Loucy (cell line): ENCODE data around the gene NRF1.

Source experiments
- H2AFZ ChIP-seq: fragments of 200-600 bp; sonication (generic); 2 replicates; pipeline ENCODE4 v1.6.0; 2016; ENCODE audit warnings: antibody characterized with exemption, mild to moderate bottlenecking, low read length, moderate library complexity
- H3F3A ChIP-seq: fragments of 200-600 bp; 2 replicates; pipeline ENCODE4 v1.6.0; 2016; ENCODE audit warnings: antibody characterized with exemption, low read depth, mild to moderate bottlenecking
- H3K27me3 ChIP-seq: fragments of 200-600 bp; sonication (generic); 2 replicates; pipeline ENCODE4 v1.6.1; 2014; ENCODE audit warnings: low read length, mild to moderate bottlenecking; ENCODE audit not compliant: insufficient read depth, poor library complexity, severe bottlenecking
- H3K36me3 ChIP-seq: fragments of 200-600 bp; sonication (generic); 2 replicates; pipeline ENCODE4 v1.6.1; 2016; ENCODE audit warnings: low read length; ENCODE audit not compliant: insufficient read depth
- H3K4me1 ChIP-seq: fragments of 200-600 bp; sonication (generic); 2 replicates; pipeline ENCODE4 v1.5.1; 2014; ENCODE audit warnings: low read length, mild to moderate bottlenecking; ENCODE audit not compliant: insufficient read depth, poor library complexity, severe bottlenecking
- H3K4me2 ChIP-seq: fragments of 200-600 bp; sonication (generic); 2 replicates; pipeline ENCODE4 v1.6.0; 2014; ENCODE audit warnings: antibody characterized with exemption, low read length, low read depth, mild to moderate bottlenecking; ENCODE audit not compliant: poor library complexity, severe bottlenecking
- H3K4me3 ChIP-seq: fragments of 200-600 bp; sonication (generic); 2 replicates; pipeline ENCODE4 v1.5.1; 2014; ENCODE audit warnings: low read length, mild to moderate bottlenecking, mixed read lengths; ENCODE audit not compliant: poor library complexity, severe bottlenecking
- H3K79me2 ChIP-seq: fragments of 200-600 bp; sonication (generic); 2 replicates; pipeline ENCODE4 v1.6.1; 2014; ENCODE audit warnings: low read length; ENCODE audit not compliant: insufficient read depth
- H3K9ac ChIP-seq: fragments of 200-600 bp; sonication (generic); 2 replicates; pipeline ENCODE4 v1.6.0; 2014; ENCODE audit warnings: mild to moderate bottlenecking, low read depth, low read length, moderate library complexity; ENCODE audit not compliant: poor library complexity, severe bottlenecking
- H3K9me2 ChIP-seq: fragments of 200-600 bp; sonication (generic); replicated peaks from 2 replicates; pipeline ENCODE4 v1.6.1; 2016; ENCODE audit warnings: low read depth, low read length, mixed read lengths
- H3K9me3 ChIP-seq: fragments of 200-600 bp; sonication (generic); 2 replicates; pipeline ENCODE4 v1.6.1; 2014; ENCODE audit warnings: mild to moderate bottlenecking, antibody characterized with exemption, low read length, low read depth; ENCODE audit not compliant: insufficient read depth
- H4K20me1 ChIP-seq: fragments of 200-600 bp; sonication (generic); 2 replicates; pipeline ENCODE4 v1.6.0; 2014; ENCODE audit warnings: antibody characterized with exemption, low read length, mild to moderate bottlenecking; ENCODE audit not compliant: insufficient read depth, poor library complexity, severe bottlenecking
- EZH2phosphoT487 ChIP-seq: fragments of 200-600 bp; IDR thresholded peaks from 2 replicates; pipeline ENCODE4 v1.6.1; 2018; ENCODE audit warnings: antibody characterized with exemption, mild to moderate bottlenecking, moderate library complexity, borderline replicate concordance
- TF ChIP-seq, protein P1 (sequence below): fragments of 200-600 bp; sonication (generic); conservative IDR thresholded peaks from 2 replicates; pipeline ENCODE4 v1.5.1; 2014; ENCODE audit warnings: mild to moderate bottlenecking, antibody characterized with exemption, low read length

NRF1 gene

DNA sequence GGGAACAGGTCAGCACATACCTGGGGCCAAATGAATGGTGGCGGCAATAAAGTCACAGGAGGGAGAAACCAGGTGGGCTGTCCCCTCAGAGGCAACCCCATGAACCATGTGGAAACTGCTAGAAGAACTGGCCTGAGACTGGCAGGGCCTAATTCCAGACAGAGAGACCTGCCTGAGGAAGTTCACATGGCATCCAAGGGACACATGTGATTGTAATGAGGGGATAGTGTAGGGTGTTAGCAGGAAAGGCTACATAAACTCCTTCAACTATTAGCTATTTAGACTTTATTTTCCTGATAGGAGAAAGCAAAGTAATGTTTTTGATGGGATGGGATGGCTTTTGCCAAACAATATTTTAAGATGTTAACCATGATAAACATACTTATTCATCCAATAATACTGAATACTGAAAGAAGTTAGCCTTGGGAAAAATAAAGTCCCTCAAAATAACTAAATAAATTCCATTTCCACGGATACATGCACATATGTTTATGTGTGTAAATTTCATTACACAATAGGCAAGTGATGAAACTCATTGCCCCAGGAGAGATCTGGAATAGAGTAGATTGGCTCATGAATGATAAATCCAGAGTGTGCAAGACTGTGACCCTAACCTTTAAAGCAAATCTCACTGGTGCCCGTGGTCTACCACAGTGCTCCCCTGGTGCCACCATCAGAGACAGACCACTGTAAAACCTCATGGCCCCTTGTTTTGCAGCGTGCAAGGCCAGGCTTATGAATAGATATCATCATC is 137.0 kb downstream of the NRF1 start:
- Histone ChIP-seq H3K9me3 (no peaks in the 10 kb centered on the region), H3K9me2 (no peaks in the 10 kb centered on the region), H3K79me2 (no peaks in the 10 kb centered on the region), H3K9ac (no peak overlapping the region), H4K20me1 (no peaks in the 10 kb centered on the region), H2AFZ (no peak overlapping the region), H3K27me3 (no peaks in the 10 kb centered on the region), H3K4me1 (no peaks in the 10 kb centered on the region), H3K36me3 (peaks cover 32% of the 10 kb centered on the region; the same call in 1 of the 2 replicates), H3F3A (no peaks in the 10 kb centered on the region), H3K4me2 (no peak overlapping the region), H3K4me3 (no peak overlapping the region)
- TF ChIP-seq, protein P1, sequence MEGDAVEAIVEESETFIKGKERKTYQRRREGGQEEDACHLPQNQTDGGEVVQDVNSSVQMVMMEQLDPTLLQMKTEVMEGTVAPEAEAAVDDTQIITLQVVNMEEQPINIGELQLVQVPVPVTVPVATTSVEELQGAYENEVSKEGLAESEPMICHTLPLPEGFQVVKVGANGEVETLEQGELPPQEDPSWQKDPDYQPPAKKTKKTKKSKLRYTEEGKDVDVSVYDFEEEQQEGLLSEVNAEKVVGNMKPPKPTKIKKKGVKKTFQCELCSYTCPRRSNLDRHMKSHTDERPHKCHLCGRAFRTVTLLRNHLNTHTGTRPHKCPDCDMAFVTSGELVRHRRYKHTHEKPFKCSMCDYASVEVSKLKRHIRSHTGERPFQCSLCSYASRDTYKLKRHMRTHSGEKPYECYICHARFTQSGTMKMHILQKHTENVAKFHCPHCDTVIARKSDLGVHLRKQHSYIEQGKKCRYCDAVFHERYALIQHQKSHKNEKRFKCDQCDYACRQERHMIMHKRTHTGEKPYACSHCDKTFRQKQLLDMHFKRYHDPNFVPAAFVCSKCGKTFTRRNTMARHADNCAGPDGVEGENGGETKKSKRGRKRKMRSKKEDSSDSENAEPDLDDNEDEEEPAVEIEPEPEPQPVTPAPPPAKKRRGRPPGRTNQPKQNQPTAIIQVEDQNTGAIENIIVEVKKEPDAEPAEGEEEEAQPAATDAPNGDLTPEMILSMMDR, result no peak
- no peak for TF ChIP-seq EZH2phosphoT487

DNA sequence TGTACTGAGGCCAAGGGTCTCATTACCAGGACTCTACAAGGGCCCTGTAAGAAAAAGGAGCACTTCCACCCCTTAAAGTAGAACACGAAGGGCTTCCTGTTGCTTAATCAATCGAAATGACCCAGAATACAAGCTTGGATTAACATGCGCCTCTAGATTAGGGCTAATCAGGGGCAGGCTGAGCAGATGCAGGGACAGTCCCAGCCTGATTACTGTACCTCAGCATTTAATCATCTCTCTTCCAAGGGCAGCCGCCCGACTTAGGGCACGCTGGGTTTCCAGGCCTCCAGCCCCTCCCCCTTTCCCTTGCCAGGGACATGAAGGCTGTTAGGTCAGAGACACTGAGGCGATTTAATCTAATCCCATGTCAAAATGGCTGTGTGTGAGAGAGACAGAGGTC is 138.6 kb downstream of the NRF1 start:
- Histone ChIP-seq H3K9ac (no peak overlapping the region), H4K20me1 (no peaks in the 10 kb centered on the region), H3K9me2 (no peaks in the 10 kb centered on the region), H3K4me1 (no peaks in the 10 kb centered on the region), H2AFZ (no peak overlapping the region), H3K9me3 (no peaks in the 10 kb centered on the region), H3K4me3 (no peak overlapping the region), H3K79me2 (no peaks in the 10 kb centered on the region), H3F3A (no peaks in the 10 kb centered on the region), H3K4me2 (no peak overlapping the region), H3K27me3 (no peaks in the 10 kb centered on the region), H3K36me3 (peaks cover 31% of the 10 kb centered on the region; the same call in 1 of the 2 replicates)
- TF ChIP-seq EZH2phosphoT487, result no peak
- TF ChIP-seq, protein P1, result no peak

GRCh38 chr7:129750501-129750900 is 139.0 kb downstream of the NRF1 start:
- Histone ChIP-seq H3K27me3 (no peaks in the 10 kb centered on the region), H3K4me2 (no peak overlapping the region), H3K4me1 (no peaks in the 10 kb centered on the region), H3K79me2 (no peaks in the 10 kb centered on the region), H3K36me3 (peaks cover 34% of the 10 kb centered on the region; the same call in 1 of the 2 replicates), H3K9ac (no peak overlapping the region), H2AFZ (no peak overlapping the region), H3F3A (no peaks in the 10 kb centered on the region), H3K4me3 (no peak overlapping the region), H3K9me3 (no peaks in the 10 kb centered on the region), H4K20me1 (no peaks in the 10 kb centered on the region), H3K9me2 (no peaks in the 10 kb centered on the region)
- TF ChIP-seq, protein P1, result no peak
- no peak for TF ChIP-seq EZH2phosphoT487
